ENCODE results near the gene NGEF.

DNA sequence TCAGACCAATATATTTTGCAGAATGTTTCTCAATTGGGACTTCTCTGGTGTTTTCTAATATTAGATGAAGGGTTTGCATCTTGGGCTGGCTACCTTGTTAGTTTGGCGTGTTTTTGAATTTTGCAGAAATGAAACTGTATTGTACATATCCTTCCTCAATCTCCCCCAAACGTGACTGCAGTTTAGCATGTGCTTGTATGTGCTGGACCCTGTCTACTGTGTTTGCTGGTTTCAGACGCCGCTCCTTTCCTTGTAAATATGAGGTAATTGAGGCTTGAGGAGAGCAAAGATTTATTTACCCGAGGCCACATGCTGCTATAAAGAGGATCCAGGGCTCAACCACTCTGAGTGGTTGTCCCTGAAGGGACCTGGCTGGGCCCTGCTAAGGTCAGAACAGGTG lies 57.2 kb downstream of the NGEF start:
- no peak for TF ChIP-seq POLR2A (IDR thresholded peaks at IDR 0.05; ENCODE audit: low read length)
- no peak for TF ChIP-seq GATA1 (IDR thresholded peaks at IDR 0.05; ENCODE audit: low read depth, low read length)

Data from erythroblast (primary cell).